Measurements from ENCODE around the gene NGLY1.

The NGLY1 gene

GRCh38 chr3:25783661-25784512 lies 644 bp upstream of the NGLY1 start:
- peak; percentile 51 to 82 for DNase-seq

GRCh38 chr3:25782636-25782937 lies 656 bp downstream of the NGLY1 start:
- DNase-seq, result no peak

GRCh38 chr3:25781758-25782594 lies 1.3 kb downstream of the NGLY1 start:
- no peak for DNase-seq

GRCh38 chr3:25781145-25781757 lies 2.0 kb downstream of the NGLY1 start:
- DNase-seq, result no peak

- DNase-seq, result no peak
Observed at GRCh38 chr3:25780618-25781017, 2.6 kb downstream of the NGLY1 start.

GRCh38 chr3:25775936-25776335 lies 7.3 kb downstream of the NGLY1 start:
- no peak for DNase-seq

- no peak for DNase-seq
Observed at GRCh38 chr3:25768851-25769250, 14.4 kb downstream of the NGLY1 start.

- no peak for DNase-seq
Observed at GRCh38 chr3:25751725-25752124, 31.5 kb downstream of the NGLY1 start.

- no peak for DNase-seq
Observed at GRCh38 chr3:25751048-25751447, 32.2 kb downstream of the NGLY1 start.

GRCh38 chr3:25749031-25749581 lies 34.1 kb downstream of the NGLY1 start:
- DNase-seq, result no peak

GRCh38 chr3:25748189-25748588 lies 35.1 kb downstream of the NGLY1 start:
- no peak for DNase-seq

GRCh38 chr3:25747033-25747432 lies 36.2 kb downstream of the NGLY1 start:
- no peak for DNase-seq

- no peak for DNase-seq
Observed at GRCh38 chr3:25744470-25744869, 38.8 kb downstream of the NGLY1 start.

- no peak for DNase-seq
Observed at GRCh38 chr3:25728101-25728500, 55.1 kb downstream of the NGLY1 start.

GRCh38 chr3:25727316-25727715 lies 55.9 kb downstream of the NGLY1 start:
- no peak for DNase-seq

GRCh38 chr3:25725810-25726209 lies 57.4 kb downstream of the NGLY1 start:
- DNase-seq, result no peak

GRCh38 chr3:25724948-25725645 lies 58.1 kb downstream of the NGLY1 start:
- DNase-seq, result no peak

- no peak for DNase-seq
Observed at GRCh38 chr3:25723802-25724201, 59.4 kb downstream of the NGLY1 start.

GRCh38 chr3:25719321-25719720 lies 63.9 kb downstream of the NGLY1 start:
- no peak for DNase-seq

- DNase-seq, result peak in 1 of 2 experiments; percentile 14
Observed at GRCh38 chr3:25713341-25713985, 69.8 kb downstream of the NGLY1 start.

GRCh38 chr3:25711090-25711489 lies 72.2 kb downstream of the NGLY1 start:
- no peak for DNase-seq

GRCh38 chr3:25708036-25708435 lies 75.2 kb downstream of the NGLY1 start:
- no peak for DNase-seq

Measured in NCI-H526 (cell line).